GM21447 (cell line): ENCODE results near the gene MSI1.

Experiments used
- ATAC-seq: cut with Tn5 transposase; IDR thresholded peaks from one replicate; pipeline ENCODE4 v1.9.1; 2021; ENCODE audit not compliant: unreplicated experiment

MSI1 gene

DNA sequence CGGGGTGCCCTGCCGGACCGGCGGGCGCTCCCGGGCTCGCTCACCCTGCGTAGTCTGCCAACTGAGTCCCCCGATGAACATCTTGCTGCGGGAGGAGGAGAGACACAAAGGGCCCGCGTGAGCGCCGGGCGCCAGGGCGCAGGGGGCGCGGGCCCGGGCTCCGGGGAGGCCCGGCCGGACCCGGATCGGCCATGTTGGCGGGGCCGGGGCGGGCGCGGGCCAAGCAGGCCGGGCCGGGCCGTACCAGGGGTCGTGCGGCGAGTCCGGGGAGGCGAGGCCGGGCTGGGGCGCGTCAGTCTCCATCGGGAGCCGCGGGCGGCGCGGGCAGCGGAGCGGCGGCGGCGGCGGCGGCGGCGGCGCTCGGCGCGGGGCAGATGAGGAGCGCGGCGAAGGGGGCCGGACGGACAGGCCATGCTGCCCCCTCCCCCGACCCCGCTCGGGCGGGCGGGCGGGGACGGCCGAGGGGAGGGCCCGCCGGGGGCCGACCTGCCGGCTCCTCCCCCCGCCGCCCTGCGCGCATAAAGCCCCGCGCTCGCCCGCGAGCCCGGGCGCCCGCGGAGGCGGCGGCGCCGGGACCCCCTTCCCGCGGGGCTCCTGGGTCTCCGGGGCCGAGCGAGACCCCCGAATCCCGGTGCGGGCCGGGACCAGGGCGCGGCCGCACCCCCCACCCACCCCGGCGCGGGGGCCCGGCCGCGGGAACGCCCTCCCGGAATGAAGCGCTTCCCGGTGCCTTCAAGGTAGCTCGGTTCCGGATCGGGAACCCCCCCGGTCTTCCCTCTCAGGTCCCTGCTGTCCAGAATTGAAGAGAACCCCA, at the start of gene MSI1:
Gene MSI1 (minus strand): TSS at position 376 of the 814 bp plus-strand sequence. CDS start 73 bp downstream, at position 303.
- ATAC-seq: no peak

DNA sequence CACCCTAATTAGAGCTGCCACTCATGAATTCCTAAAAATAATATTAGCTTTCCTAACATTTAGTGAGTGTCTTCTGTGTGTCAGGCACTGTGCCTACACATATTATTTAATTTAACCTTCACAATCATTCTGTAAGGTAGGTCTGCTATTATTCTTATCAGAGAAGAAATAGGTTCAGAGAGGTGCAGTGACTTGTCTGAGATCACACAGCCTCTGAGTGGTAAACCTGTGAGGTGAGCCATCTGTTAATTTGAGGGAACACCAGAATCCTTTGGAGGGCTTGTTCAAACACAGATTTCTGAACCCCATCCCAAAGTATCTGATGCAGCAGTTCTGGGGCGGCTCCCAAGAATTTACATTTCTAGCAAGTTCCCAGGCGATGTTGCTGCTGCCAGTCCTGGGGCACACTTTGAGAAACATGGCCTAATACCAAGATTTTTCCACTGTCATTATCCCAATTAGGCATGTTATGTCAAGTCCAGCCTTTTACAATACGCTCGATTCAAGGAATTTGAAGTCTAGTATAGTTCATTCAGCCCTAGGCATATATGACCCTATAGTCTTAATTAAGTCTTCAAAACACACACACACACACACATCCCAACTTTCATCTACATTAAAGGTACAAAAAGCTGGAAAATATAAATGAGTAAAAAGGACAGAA, 49.1 kb upstream of the MSI1 start:
- no peak for ATAC-seq

DNA sequence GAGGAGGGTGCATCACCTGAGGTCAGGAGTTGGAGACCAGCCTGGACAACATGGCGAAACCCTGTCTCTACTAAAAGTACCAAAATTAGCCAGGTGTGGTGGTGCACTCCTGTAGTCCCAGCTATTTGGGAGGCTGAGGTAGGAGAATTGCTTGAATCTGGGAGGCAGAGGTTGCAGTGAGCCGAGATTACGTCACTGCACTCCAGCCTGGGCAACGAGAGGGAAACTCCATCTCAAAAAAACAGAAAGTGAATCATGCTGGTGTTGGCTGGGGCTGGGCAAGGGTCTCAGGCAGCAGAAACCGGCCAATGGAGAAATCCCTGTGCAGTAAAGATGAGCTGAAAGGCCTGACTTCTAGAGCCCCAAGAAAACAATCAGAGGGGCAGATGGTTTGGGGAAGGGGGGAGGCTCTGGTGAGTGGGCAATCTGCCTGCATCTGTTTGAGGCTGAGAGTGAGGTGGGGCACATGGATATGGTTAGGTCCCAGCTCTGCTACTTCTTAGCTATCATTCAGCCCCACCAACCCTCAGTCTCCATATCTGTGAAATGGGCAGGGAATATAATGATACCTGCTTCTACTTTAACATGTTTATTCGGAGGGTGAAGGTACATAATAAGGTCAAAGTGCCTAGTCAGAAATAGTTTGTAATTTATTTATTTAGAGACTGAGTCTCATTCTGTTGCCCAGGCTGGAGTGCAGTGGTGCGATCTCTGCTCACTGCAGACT, 47.7 kb upstream of the MSI1 start:
- ATAC-seq: no peak

DNA sequence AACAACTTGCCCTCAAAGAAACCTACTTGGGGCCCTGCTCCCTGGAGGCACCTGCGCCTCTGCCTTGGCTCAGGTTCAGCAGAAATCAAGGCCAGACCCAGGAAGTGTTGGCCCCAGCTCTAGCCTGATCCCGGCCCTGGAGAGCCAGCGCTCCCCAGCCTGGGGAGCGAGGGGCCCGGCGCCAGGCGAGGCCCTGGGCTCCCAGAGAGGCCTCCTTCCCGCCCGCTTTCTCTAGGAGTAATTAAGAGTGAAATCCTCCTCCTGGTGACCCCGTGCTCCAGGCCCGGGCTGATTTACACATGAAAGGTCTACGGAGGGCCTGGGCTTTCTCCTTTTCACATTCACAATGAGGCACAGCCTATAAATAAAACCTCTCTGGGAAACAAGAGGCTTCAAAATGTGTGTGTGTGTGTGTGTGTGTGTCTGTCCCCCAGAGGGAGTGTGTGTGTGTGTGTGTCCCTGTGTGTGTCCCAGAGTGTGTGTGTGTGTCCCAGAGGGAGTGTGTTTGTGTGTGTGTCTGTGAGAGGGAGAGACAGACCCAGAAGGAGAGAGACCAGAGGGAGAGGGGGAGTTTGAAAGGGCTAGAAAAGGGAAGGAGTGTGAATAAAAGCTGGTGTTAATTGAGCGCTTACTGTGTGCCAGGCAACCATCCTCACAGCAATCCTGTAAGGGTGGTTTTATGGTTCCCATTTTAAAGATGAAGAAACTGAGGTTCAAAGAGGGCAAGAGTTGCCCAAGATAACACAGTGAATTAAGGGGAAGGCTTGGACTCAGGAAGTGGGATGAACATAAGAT, 45.1 kb upstream of the MSI1 start:
- ATAC-seq: no peak

DNA sequence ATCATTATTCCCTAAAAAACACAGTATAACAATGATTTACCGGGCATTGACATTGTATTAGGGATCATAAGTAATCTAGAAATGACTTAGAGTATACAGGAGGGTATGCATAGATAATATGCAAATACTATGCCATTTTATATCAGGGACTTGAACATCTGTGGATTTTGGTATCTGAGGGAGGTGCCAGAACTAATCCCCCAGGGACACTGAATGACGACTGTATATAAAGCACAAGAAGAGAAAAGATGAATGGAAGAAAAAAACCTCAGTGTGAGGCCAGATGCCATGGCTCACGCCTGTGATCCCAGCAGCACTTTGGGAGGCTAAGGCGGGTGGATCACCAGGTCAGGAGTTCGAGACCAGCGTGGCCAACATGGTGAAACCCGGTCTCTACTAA, 43.5 kb upstream of the MSI1 start:
- no peak for ATAC-seq

DNA sequence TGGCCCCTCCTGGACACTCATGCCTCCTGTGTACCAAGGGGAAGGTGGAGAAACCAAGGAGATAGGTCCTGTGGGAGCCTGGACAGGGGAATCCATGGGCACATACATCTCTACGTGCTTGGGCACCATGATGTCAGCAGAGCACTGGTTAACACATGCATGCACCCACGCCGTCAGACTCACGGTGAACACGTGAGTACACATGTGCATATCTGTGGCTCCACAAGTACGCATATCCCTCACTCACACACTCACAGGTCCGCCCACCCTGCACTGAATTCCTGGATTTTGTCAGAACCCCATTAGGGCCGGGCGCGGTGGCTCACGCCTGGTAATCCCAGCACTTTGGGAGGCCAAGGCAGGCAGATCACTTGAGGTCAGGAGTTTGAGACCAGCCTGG, 39.8 kb upstream of the MSI1 start:
- ATAC-seq: no peak

DNA sequence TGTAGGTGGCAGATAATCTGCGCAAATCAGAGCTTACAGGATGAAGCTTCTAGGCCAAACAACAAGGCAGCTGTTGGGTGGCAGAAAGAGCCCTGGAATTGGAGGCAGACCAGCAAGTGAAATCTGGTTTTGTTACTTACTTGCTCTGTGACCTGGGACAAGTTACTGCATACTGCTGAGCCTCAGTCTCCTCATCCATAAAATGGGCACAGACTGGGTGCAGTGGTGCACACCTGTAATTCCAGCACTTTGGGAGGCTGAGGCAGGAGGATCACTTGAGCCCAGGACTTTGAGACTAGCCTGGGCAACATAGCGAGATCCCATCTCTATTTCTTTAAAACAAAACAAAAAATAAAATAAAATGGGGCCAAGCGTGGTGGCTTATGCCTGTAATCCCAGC, 37.6 kb upstream of the MSI1 start:
- ATAC-seq: no peak

DNA sequence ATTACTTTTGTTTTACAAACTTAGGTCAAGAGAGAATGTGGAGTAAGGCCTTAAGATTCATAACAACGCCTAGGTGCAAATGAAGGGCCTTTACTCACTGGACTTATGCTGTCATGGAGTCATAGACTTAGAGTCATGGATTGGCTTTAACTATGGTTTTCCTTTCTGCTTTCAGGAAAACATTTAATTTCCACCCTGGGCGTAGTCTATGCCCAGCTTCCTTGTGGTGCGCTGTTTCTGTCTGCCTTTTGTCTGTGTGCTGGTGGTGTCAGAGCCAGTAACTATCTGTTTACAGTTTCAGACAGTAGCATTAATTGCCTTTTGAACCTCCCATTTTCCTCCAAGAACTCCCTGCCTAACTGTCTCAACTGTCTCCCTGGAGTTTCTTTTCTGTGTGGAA, 37.1 kb upstream of the MSI1 start:
- ATAC-seq: no peak

DNA sequence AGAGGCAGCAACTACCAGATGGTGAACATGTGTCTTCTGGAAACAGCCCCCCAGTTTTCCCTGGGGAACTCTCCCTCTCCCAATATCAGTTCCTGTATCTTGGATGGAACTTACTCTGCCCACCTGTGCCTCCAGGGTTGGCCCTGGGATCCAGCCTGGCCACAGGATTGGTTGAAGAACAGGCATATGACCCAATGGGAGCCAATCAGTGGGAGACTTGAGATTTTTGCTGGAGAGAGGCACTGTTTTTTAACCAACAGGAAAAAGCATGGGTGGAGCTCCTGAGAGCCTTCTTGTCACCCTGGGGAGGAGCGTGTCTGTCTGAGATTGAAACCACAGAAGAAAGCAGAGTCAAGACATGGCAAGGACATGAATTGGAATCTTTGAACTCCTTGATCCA, 35.3 kb upstream of the MSI1 start:
- no peak for ATAC-seq

DNA sequence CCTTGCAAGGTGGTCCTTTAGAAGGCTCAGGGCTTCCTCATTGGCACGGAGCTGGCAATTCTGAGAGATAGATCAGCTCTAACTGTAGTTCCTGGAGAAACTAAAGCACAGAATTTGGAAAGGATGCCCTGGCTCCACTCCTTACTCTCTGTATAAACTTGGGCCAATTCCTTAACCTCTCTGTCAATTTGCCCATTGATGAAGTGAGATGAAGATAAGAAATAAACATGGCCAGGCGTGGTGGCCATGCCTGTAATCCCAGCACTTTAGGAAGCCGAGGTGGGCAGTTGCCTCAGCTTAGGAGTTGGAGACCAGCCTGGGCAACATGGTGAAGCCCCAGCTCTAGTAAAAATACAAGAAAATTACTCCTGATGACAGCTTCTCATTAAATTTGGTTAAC, 34.9 kb upstream of the MSI1 start:
- ATAC-seq: no peak

DNA sequence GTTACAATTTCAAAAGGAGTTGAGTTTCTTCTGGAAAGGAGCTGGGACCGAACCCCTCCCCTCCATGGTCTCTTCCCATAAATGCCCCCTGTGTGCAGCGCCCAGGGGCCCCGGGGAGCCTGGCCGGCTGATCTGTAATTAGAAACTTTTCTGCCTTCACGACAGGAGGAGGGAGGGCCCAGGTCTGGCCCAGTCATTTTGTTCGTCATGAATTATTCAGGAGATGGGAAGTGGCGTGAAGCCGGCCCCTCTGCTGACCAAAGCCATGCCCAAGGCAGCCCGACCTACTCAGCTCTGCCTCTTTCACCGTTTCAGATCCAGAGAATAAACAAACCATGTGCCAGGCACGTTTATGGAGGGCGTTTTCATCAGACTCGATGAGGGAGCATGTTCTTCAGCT, 33.3 kb upstream of the MSI1 start:
- ATAC-seq: no peak

DNA sequence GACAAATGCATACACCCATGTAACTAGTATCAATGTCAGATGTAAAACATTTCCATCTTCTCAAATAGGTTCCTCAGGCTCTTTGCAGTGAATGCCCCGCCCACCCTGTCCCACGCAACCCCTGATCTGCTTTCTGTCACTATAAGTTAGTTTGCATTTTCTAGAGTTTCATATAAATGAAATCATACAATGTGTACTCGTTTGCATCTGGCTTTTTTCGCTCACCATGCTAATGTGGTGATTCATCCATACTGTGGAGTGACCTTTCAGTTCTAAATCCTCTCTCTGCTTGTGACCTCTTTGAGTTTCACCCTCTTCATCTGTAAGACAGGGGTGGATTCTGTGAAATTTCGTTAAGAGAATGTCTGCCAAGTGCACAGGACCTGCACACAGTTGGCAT, 30.6 kb upstream of the MSI1 start:
- ATAC-seq: no peak

DNA sequence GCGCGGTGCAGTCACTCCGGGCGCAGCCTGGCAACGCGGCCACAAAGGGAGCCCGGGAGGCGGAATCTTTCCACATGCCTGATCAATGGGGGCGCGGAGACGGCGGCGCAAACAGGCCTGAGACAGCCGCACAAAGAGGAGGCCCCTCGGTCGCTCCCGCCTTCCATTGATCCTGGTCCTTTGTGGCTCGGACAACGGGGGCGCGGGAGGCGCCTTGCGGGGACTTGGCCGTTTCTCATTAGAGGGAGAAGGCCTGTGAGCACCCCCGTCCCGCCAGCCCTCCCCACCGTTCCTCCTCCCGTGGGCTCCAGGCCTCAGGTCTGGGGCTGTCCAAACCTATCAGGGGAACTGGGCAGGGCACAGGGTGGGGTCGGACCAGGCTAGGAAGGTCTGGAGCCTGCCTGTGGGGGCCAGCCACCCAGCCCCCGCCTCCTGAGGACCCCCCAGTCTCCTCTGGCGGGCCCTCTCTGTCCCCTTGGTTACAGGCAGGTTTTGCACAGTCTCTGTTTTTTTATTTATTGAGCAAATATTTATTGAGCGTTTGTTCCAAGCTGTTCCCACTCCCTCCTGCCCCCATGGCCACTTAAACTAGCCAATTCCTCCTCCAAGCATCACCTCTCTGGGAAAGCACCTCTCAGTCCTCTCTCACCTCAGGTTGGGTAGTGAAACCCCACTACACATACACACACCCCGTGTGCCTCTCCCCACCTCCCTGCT, 29.0 kb upstream of the MSI1 start:
- ATAC-seq: no peak

DNA sequence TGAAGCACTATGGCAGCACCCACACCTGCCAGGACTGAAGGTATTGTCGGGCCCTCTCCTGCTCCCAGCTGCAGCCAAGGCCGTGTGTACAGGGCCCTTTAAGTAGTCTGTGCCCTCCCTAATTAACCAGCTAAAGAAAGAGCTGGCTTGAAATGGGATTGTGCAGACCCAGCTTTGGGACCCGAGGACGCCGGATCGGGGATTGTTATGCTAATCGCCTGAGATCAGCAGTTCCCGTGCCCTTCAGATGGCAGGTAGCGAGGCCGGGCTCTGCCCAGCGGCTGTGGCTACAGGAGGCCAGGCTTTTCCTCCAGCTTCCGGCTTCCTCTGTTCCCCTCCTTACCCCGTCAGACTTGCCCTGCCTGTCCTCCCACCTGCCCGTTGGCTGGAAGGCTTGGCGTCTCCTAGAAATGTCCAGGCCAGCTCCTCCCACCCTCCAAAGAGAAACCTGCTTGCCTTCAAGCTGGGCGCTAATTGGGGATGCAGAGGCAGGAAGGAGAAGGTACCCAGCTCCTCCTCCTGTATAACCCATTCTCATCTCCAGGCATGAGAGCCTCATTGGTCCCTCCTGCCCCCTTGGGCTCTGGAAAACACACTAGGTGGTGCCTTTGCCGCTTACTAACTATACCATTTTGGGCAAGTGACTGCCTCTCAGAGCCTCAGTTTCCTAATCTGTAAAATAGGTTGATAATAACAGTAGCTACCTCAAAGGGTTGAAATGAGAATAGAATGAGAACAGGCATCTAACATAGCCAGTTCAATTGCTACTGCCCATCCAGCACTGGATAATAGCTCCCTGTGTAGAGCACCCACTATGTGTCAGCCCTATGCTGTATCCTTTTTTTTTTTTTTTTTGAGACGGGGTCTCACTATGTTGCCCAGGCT, 25.8 kb upstream of the MSI1 start:
- no peak for ATAC-seq

DNA sequence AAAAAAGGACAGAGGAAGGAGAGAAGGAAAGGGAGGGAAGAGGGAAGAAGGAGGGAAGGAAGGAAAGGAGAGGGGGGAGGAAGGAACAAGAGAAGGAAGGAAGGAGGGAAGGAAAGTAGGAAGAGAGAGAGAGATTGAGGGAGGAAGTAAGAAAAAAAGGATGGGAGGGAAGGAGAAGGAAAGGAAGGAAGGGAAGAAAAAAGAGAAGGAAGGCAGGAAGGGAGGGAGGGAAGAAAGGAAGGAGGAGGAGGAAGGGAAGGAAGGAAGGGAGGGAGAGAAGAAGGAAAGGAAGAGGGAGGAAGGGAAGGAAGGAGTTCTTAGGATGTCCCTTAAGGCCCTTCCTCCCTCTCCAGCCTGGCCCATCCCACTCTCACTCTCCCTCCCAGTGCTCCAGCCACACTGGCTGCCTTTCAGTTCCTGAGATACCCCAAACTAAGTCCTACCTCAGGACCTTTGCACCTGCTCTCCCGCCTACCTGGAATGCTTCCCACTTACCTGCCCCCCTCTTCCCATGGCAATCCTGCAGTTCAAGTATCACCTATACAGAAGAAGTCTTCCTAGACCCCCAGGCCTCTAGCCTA, 21.7 kb upstream of the MSI1 start:
- ATAC-seq: no peak

DNA sequence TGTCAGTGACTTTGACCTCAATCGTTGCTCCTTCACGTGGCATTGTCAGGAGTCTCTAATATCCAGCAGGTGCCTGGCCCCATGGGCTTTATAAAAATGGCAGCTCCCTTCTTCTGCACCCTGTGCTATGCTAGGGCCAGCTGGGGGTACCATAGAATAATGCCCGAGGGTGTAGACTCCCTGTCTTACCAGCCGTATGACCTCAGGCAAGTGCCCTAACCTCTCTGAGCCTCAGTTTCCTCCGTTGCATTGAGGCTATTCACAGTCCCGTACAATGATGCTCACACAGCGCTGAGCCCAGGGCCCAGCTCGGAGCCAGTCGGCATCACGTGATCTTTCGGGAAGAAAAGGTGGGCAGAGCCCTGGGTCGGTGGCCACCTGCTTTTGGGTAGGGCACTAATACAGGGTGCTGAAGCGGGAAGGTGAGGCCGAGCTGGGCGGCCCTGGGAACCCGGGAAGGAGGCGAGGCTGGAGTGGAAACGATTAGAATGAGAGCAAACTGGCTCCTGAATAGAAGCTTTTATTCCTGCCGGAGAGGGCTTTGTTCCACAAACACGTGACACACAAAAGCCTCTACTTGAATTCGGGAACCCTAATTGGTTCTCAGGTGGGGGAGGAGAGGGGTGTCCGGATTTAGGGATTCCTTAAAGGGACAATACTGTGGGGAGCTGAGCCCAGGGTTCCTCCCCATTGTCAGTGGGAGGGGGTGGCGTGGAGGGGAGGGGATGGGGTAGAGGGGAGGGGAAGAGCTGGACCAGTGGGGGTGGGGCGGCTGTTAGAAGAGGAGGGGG, 19.9 kb upstream of the MSI1 start:
- no peak for ATAC-seq

DNA sequence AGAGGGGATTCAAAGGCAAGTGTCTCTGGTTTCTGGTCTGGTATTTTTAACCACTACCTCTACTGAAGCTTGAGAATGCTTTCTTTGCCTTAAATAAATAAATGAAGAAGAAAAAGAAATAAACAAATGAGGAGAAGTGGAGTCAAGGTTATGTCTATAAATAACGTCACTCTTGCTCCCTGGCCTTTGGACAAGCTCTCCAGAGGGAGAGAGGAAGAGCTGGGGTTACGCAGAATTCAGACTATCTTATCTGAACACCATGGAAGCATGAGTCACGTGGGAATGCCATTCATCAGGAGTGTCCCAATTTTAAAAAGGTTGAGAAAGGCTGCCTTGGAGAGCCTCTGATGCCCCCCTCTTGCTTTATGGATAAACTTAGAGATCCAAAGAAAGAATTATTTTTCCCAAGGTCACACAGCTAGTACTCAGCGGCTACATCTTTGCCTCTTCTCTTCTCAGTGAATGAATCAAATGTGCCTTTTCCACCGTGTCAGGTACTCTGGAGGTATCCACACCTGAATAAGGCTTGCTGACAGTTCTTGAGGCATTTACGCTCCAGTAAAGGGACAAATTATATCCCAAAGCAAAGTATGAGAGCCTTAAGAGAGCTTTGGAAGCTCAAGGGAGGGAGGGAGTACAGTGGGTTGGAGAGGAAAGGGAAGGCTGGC, 12.9 kb upstream of the MSI1 start:
- ATAC-seq: no peak

DNA sequence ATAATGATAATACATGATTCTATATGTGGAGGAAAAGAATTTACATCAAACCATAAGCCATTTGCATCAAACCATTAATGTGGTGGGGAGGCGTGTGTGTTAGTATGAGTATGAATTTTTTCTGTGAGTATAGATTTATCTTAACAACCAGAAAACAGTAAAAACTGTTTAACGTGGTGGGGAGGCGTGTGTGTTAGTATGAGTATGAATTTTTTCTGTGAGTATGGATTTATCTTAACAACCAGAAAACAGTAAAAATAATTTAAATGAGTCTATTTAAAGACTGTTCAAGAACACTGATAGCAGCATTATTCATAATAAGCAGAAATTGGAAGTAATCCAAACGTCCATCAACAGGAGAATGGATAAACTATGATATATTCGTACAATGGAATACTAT, 9.1 kb upstream of the MSI1 start:
- ATAC-seq: no peak
